Forelimb muscle (tissue), 1 donor: ENCODE data around the gene AJAP1. TPM values are rescaled to one million over a fixed set of nuclear protein-coding genes. Genes with fewer than 3 reads are reported as not detected.
"Not testable (repeated sequence)": the region's sequence is repeated elsewhere in the genome, so short reads cannot be mapped to it uniquely, and the experiment has no call there.

Experiments
- DNase-seq: peaks from one replicate; pipeline ENCODE4 v3.0.0-alpha.2; 2013; ENCODE audit warnings: low read depth
- polyA plus RNA-seq: library from polyadenylated mRNA; unstranded; fragments of 120-200 nt; gene quantifications from one replicate; pipeline ENCODE4 v1.2.1, GENCODE V29; 2013; ENCODE audit not compliant: insufficient read length

AJAP1 gene, protein sequence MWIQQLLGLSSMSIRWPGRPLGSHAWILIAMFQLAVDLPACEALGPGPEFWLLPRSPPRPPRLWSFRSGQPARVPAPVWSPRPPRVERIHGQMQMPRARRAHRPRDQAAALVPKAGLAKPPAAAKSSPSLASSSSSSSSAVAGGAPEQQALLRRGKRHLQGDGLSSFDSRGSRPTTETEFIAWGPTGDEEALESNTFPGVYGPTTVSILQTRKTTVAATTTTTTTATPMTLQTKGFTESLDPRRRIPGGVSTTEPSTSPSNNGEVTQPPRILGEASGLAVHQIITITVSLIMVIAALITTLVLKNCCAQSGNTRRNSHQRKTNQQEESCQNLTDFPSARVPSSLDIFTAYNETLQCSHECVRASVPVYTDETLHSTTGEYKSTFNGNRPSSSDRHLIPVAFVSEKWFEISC
- polyA plus RNA-seq, result 0.61 TPM

GRCh38 chr1:4653796-4654725 lies at the start of gene AJAP1:
Gene AJAP1 (plus strand): TSS chr1:4654609. CDS start chr1:4655426, 817 bp downstream.
- no peak for DNase-seq

- no peak for DNase-seq
Measured at GRCh38 chr1:4605158-4605557, 49.3 kb upstream of the AJAP1 start.

- DNase-seq, result no peak
Measured at GRCh38 chr1:4611563-4612341, 42.7 kb upstream of the AJAP1 start.

GRCh38 chr1:4612991-4613390 lies 41.4 kb upstream of the AJAP1 start:
- DNase-seq, result no peak

DNA sequence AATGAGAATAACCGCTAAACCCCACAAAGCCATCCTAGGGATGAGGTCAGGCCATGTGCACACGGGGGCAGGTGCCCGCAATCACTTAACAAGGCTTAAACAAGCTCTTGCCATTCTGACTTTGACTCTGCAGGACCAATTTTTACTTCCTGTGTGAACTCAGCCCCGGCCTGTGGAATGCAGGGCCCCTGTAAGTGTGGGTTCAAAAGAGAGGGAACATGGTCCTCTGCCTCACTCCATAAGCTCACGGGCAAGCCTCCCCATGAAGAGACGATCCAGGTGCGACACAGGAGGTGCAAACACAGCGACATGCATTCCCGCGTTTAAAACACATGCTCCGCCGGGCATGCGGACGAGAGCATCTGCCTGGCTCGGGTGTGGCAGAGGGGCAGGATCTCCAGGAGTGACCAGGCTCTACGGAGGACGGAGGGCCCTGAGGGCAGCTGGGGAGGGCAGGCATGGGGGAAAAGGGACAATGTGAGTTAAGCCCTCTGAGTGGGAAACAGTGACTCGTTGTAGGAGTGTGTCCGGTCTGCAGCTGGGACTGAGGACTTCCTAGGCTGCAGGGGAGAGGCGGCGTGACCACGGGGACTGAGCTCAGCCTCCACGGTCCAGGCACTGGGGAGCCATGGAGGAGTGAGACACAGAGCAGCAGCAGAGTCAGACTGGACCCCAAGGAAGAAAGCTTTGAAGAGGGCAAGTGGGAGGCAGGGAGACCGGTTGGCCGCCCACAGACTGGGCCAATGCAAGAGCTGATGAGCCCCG lies 40.6 kb upstream of the AJAP1 start:
- DNase-seq, result no peak

GRCh38 chr1:4614371-4615137 lies 39.9 kb upstream of the AJAP1 start:
- DNase-seq, result no peak

DNA sequence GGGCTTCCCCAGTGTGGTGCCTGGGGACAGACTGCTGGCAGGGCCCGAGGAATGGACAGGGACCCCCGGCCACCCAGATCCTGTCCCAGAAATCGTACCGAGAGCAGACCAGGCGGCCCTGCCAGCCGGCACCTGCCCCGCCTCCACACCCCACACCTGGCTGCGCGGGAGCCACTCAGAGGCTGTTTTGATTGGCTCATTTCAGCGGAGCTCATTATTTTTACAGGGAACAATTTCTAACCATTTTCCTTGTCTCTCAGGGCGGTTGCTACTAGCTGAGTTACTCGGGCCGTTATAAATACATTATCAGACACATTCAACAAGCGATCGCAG lies 39.3 kb upstream of the AJAP1 start:
- no peak for DNase-seq

- DNase-seq, result no peak
Measured at GRCh38 chr1:4615501-4615900, 38.9 kb upstream of the AJAP1 start.

- no peak for DNase-seq
Measured at GRCh38 chr1:4616831-4617465, 37.5 kb upstream of the AJAP1 start.

DNA sequence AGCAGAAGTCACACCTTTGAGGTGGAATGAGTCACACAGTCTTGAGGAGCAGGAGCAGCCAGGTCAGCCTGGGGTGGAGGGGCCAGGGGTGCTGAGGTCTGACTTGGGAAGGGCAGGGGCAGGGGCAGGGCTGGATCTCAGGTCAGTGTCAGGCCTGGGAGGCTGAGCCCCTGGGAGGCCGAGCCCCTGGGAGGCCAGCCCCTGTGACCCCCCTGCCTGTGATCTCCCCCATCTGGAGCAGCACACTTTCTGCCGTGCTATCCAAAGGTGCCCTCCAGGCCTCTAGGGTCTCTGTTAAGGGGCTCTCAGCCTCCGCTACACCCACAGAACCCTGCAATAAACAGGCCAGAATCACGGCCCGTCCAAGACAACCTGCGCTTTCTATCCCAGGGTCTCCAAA lies 36.9 kb upstream of the AJAP1 start:
- DNase-seq, result no peak

DNA sequence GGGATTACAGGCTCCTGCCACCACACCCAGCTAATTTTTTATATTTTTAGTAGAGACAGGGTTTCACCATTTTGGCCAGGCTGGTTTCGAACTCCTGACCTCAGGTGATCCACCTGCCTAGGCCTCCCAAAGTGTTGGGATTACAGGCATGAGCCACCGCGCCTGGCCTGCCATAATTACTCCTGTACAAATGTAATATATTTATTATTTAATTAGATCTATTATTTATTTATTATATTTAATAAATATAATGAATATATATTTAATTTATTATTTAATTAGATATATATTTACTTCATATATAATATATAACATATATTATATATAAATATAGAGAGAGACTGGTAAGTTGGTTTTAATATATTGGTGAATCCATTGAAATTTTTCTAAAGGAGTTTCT lies 35.6 kb upstream of the AJAP1 start:
- DNase-seq, result not testable (repeated sequence)

GRCh38 chr1:4621646-4622045 lies 32.8 kb upstream of the AJAP1 start:
- DNase-seq, result no peak

GRCh38 chr1:4622821-4623220 lies 31.6 kb upstream of the AJAP1 start:
- no peak for DNase-seq

GRCh38 chr1:4624141-4624715 lies 30.2 kb upstream of the AJAP1 start:
- DNase-seq, result no peak

DNA sequence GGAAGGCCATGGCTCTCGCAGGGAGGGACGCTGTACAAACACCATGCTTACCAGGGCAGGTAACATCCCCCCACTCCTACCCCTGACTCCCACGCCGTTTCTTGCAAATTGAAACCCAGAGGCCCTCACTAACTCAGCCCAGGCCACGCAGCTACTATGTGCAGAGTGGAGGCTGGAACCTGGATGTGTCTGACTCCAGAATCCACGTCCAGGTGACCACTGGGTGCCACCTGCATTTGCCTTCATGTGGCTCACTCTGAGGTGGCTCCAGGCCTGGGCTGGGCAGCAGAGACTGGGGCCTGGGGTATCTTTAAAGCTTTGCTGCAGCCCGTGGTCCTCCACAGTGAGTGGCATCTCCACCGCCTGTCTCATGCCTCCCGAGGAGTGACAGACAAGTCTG lies 29.6 kb upstream of the AJAP1 start:
- no peak for DNase-seq

GRCh38 chr1:4626061-4626460 lies 28.3 kb upstream of the AJAP1 start:
- DNase-seq, result no peak

DNA sequence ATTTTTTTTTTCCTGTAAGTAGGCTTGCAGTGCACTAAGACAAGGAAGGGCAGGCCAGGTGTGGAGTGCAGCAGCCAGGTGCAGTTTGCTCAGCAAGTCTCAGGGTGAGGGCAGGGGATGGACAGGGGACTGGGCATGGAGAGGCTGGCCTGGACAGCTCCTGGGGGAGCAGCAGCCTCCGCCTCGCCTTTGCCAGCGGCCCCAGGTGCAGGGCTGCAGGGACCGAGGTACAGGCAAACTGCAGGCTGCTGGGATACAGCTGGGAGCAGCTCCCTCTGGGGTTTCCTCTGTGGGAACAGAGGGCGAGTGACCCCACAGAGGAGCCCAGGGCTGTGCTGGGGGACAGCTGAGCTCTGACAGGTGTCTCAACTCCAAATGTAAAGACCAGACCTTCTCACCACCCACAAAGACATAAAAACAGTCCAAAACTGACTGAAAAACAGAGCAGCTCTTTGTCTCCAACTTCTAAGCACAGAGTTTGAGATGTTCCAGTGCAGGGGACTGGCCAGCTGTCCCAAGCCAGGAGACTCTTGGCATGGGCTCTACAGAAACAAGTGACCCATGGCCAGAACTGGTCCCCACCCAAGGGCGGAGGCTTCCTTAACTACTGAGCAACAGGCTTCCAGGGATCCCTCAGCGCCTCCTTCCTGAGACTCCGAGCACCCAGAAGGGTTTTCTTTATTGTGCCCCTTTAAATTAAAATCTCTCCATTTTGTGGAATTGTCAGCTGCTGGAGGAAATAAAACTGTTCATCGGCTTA lies 27.7 kb upstream of the AJAP1 start:
- peak; percentile 6 for DNase-seq

DNA sequence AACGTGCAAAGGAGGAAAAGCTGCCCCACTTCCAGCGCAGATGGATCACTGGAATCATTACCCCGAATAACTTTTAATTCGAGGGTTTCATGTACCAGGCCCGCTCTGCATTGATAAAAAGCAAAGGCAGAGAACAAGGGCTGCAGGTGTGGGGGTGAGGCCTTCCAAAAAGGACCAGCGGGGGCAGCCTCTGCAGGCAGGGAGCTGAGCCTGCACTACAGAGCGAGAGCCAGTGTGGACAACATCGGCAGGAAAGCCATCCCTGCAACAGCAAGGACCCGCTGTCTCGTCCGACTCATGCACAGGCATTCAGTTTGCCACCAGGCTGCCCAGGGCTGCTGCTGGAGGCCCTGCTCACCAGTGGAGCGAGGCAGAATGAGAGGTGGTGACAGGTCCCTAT lies 27.1 kb upstream of the AJAP1 start:
- no peak for DNase-seq

- DNase-seq, result no peak
Measured at GRCh38 chr1:4628992-4629391, 25.4 kb upstream of the AJAP1 start.
